Neural cell (in vitro differentiated cells): ENCODE results near the gene PLA2G3. TPM values are rescaled to one million over a fixed set of nuclear protein-coding genes. Genes with fewer than 3 reads are reported as not detected.
A peak's percentile ranks its signal among the peaks of the same experiment; 100 is the strongest.

ENCODE experiments used
- H2AFZ ChIP-seq: fragments of 200-600, 300-800 bp; sonication (generic), shearing (Covaris generic); 2 replicates; pipeline ENCODE4 v1.6.0; 2014; ENCODE audit warnings: low read depth, mild to moderate bottlenecking, antibody characterized with exemption, low read length, moderate library complexity
- H3F3A ChIP-seq: fragments of 200-600 bp; shearing (Covaris generic); 2 replicates; pipeline ENCODE4 v1.6.1; 2016; ENCODE audit warnings: mild to moderate bottlenecking, moderate library complexity, mixed read lengths, antibody characterized with exemption, low read length; ENCODE audit not compliant: insufficient read depth, poor library complexity, severe bottlenecking
- H3K27ac ChIP-seq: fragments of 200-600, 300-800 bp; sonication (generic), shearing (Covaris generic); 2 replicates; pipeline ENCODE4 v1.5.1; 2014; ENCODE audit warnings: mild to moderate bottlenecking, low read length, moderate library complexity
- H3K27me3 ChIP-seq: fragments of 300-800, 200-600 bp; sonication (generic), shearing (Covaris generic); 2 replicates; pipeline ENCODE4 v1.6.0; 2014; ENCODE audit warnings: mild to moderate bottlenecking, low read depth, low read length, moderate library complexity; ENCODE audit not compliant: insufficient read depth
- H3K36me3 ChIP-seq: fragments of 300-800, 200-600 bp; sonication (generic), shearing (Covaris generic); 2 replicates; pipeline ENCODE4 v1.5.1; 2014; ENCODE audit warnings: mild to moderate bottlenecking, antibody characterized with exemption, low read length, moderate library complexity; ENCODE audit not compliant: insufficient read depth
- H3K4me2 ChIP-seq: fragments of 300-800, 200-600 bp; sonication (generic), shearing (Covaris generic); 2 replicates; pipeline ENCODE4 v1.6.0; 2014; ENCODE audit warnings: mild to moderate bottlenecking, low read length
- H3K4me3 ChIP-seq: fragments of 300-800, 200-600 bp; sonication (generic), shearing (Covaris generic); 2 replicates; pipeline ENCODE4 v1.5.1; 2014; ENCODE audit warnings: mild to moderate bottlenecking, low read length, moderate library complexity
- H3K79me2 ChIP-seq: fragments of 200-600 bp; shearing (Covaris generic); replicated peaks from 2 replicates; pipeline ENCODE4 v1.6.0; 2014; ENCODE audit warnings: mild to moderate bottlenecking, low read length, moderate library complexity; ENCODE audit not compliant: insufficient read depth
- H3K9ac ChIP-seq: fragments of 300-800, 200-600 bp; sonication (generic), shearing (Covaris generic); 2 replicates; pipeline ENCODE4 v1.6.1; 2016; ENCODE audit warnings: mild to moderate bottlenecking, low read length, mixed read lengths
- H3K9me2 ChIP-seq: fragments of 200-600 bp; shearing (Covaris generic); 2 replicates; pipeline ENCODE4 v1.6.1; 2016; ENCODE audit warnings: mild to moderate bottlenecking, low read length, mixed read lengths; ENCODE audit not compliant: insufficient read depth
- H3K9me3 ChIP-seq: fragments of 200-600, 300-800 bp; sonication (generic), shearing (Covaris generic); 2 replicates; pipeline ENCODE4 v1.6.1; 2016; ENCODE audit warnings: mild to moderate bottlenecking, mixed run types, low read length, moderate library complexity, mixed read lengths
- H4K20me1 ChIP-seq: fragments of 200-600 bp; shearing (Covaris generic); 2 replicates; pipeline ENCODE4 v1.6.1; 2016; ENCODE audit warnings: mild to moderate bottlenecking, mixed run types; ENCODE audit not compliant: insufficient read depth
- EP300 ChIP-seq: fragments of 450-650 bp; conservative IDR thresholded peaks from 2 replicates; pipeline ENCODE4 v1.6.1; 2014; ENCODE audit warnings: antibody characterized with exemption, mild to moderate bottlenecking, moderate library complexity; ENCODE audit not compliant: poor library complexity, severe bottlenecking
- MXI1 ChIP-seq: fragments of 450-650 bp; conservative IDR thresholded peaks from 2 replicates; pipeline ENCODE4 v1.6.1; 2014; ENCODE audit warnings: antibody characterized with exemption, mild to moderate bottlenecking; ENCODE audit not compliant: poor library complexity, severe bottlenecking
- POLR2AphosphoS5 ChIP-seq: IDR thresholded peaks from 2 replicates; pipeline ENCODE4 v1.6.1; 2012
- RAD21 ChIP-seq: fragments of 450-650 bp; conservative IDR thresholded peaks from 2 replicates; pipeline ENCODE4 v1.6.1; 2014; ENCODE audit warnings: antibody characterized with exemption, mild to moderate bottlenecking, moderate library complexity
- REST ChIP-seq: IDR thresholded peaks from 2 replicates; pipeline ENCODE4 v1.6.1; 2012; ENCODE audit warnings: borderline replicate concordance
- SMC3 ChIP-seq: fragments of 450-650 bp; conservative IDR thresholded peaks from 2 replicates; pipeline ENCODE4 v1.6.1; 2014; ENCODE audit warnings: antibody characterized with exemption, mild to moderate bottlenecking, moderate library complexity; ENCODE audit not compliant: poor library complexity
- TAF1 ChIP-seq: IDR thresholded peaks from 2 replicates; pipeline ENCODE4 v1.6.1; 2012; ENCODE audit warnings: low read depth
- polyA plus RNA-seq: library from polyadenylated mRNA; depleted of rRNA; stranded (reverse); fragments of >200 nt; gene quantifications from 2 replicates; pipeline ENCODE4 v1.2.3, GENCODE V29; 2014
- TF ChIP-seq, protein P1 (sequence below): fragments of 450-650 bp; IDR thresholded peaks from 2 replicates; pipeline ENCODE4 v1.5.1; 2014; ENCODE audit warnings: antibody characterized with exemption, mild to moderate bottlenecking, moderate library complexity; ENCODE audit not compliant: poor library complexity, severe bottlenecking

Gene PLA2G3
- polyA plus RNA-seq, 1 donor from 2014 or later = not detected

- Histone ChIP-seq H3F3A (no peaks in the 10 kb centered on the region), H3K27me3 (no peaks in the 10 kb centered on the region), H3K79me2 (no peaks in the 10 kb centered on the region), H3K27ac (no peak overlapping the region), H3K9ac (peak overlapping the region; percentile 52), H3K9me2 (no peaks in the 10 kb centered on the region), H2AFZ (peak overlapping the region; percentile 28), H3K4me2 (peak overlapping the region; percentile 37), H4K20me1 (no peaks in the 10 kb centered on the region), H3K36me3 (no peaks in the 10 kb centered on the region), H3K4me3 (peak overlapping the region; percentile 71), H3K9me3 (no peaks in the 10 kb centered on the region)
- TF ChIP-seq POLR2AphosphoS5 = no peak
- TF ChIP-seq RAD21 = no peak
- TF ChIP-seq TAF1 = no peak
- peak; percentile 1 for TF ChIP-seq EP300
- no peak for TF ChIP-seq REST
- peak; percentile 28 for TF ChIP-seq MXI1
These were observed 32.5 kb downstream of the PLA2G3 start for GRCh38 chr22:31107894-31108218.

DNA sequence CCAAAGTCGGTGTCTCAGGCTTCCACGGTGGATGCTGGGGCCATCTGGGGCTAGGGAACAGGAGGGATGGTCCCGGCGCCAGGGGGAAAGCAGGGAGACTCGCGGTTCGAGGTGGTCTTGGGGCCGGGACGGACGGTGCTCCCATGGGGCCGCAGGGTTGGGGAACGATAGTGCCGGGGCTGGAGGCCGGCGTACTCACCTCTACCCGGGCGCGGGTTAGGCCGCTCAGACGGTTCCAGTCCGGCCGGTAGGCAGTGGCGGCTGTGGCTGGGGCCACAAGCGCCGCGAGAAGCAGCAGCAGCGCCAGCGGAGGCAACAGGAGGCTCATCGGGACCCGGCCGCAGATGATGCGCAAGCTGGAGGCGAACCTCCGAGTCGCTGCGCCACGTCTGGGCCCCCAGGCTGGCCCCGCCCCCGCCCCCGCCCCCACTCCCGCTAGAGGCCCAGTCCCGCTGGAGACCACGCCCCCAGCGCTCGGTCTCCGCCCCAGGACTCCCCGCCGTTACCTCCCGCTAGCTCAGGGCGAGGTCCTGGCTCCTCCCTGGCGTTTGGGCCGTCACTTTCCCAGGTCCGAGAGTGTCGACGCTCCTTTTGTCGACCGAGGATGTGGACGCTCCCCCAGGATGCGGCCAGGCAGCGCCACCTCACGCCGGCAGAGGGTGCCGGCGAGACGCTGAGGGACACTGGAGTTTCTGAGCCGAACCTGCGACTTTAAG is 33.0 kb downstream of the PLA2G3 start, which contains the start of gene SELENOM:
SELENOM (minus strand) TSS at position 391 of the 716 bp plus-strand sequence; CDS start at position 328, 63 bp downstream.
- TF ChIP-seq, protein P1, sequence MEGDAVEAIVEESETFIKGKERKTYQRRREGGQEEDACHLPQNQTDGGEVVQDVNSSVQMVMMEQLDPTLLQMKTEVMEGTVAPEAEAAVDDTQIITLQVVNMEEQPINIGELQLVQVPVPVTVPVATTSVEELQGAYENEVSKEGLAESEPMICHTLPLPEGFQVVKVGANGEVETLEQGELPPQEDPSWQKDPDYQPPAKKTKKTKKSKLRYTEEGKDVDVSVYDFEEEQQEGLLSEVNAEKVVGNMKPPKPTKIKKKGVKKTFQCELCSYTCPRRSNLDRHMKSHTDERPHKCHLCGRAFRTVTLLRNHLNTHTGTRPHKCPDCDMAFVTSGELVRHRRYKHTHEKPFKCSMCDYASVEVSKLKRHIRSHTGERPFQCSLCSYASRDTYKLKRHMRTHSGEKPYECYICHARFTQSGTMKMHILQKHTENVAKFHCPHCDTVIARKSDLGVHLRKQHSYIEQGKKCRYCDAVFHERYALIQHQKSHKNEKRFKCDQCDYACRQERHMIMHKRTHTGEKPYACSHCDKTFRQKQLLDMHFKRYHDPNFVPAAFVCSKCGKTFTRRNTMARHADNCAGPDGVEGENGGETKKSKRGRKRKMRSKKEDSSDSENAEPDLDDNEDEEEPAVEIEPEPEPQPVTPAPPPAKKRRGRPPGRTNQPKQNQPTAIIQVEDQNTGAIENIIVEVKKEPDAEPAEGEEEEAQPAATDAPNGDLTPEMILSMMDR = peak; percentile 95
- TF ChIP-seq TAF1 (no peak), RAD21 (peak; percentile 76), SMC3 (peak; percentile 81), REST (no peak), EP300 (peak; percentile 8)
- H3K4me3 ChIP-seq = peak within 1 kb of the TSS; percentile 71
- no peaks in the 10 kb centered on the region for H3K9me3 ChIP-seq
- no peak within 1 kb of the TSS for H3K27ac ChIP-seq
- peak within 1 kb of the TSS; percentile 52 for H3K9ac ChIP-seq
- no peaks in the 10 kb centered on the region for H3F3A ChIP-seq
- H3K27me3 ChIP-seq = no peaks in the 10 kb centered on the region
- H3K4me2 ChIP-seq = peak within 1 kb of the TSS; percentile 37
- no peaks in the 10 kb centered on the region for H3K9me2 ChIP-seq
- H3K36me3 ChIP-seq = no peaks in the 10 kb centered on the region
- H2AFZ ChIP-seq = peak within 1 kb of the TSS; percentile 28
- H3K79me2 ChIP-seq = no peaks in the 10 kb centered on the region
- H4K20me1 ChIP-seq = no peaks in the 10 kb centered on the region
